Transverse colon (tissue), 4 donors: ENCODE results near the gene H2BK1. TPM values are rescaled to one million over a fixed set of nuclear protein-coding genes. Genes with fewer than 3 reads are reported as not detected.

Source experiments
- DNase-seq: peaks from one replicate; pipeline ENCODE4 v3.0.0-alpha.2; 2019
- H3K27ac ChIP-seq, 4 donors: fragments of 200-600 bp; sonication (generic); 2 replicates each; pipeline ENCODE4 v1.5.1; 2016 to 2018; ENCODE audit warnings: inconsistent platforms in 4 of 4
- H3K27me3 ChIP-seq: fragments of 200-600 bp; sonication (generic); 2 replicates; pipeline ENCODE4 v1.5.1; 2017; ENCODE audit warnings: inconsistent platforms
- H3K36me3 ChIP-seq, 4 donors: fragments of 200-600 bp; sonication (generic); 2 replicates each; pipeline ENCODE4 v1.5.1; 2017 to 2019; ENCODE audit warnings: inconsistent platforms in 4 of 4
- H3K4me1 ChIP-seq, 4 donors: fragments of 200-600 bp; sonication (generic); 2 replicates each; pipeline ENCODE4 v1.5.1; 2017 to 2020; ENCODE audit warnings: inconsistent platforms in 4 of 4
- H3K4me3 ChIP-seq, 4 donors: fragments of 200-600 bp; sonication (generic); 1 replicate in 1 of 4; 2 replicates in 3 of 4; pipeline versions ENCODE4 v1.5.1 to v1.6.1; 2017 to 2019; ENCODE audit warnings: inconsistent platforms in 4 of 4
- H3K9me3 ChIP-seq, 2 donors: fragments of 200-600 bp; sonication (generic); 2 replicates each; pipeline ENCODE4 v1.5.1; 2017 to 2019; ENCODE audit warnings: inconsistent platforms in 2 of 2
- EP300 ChIP-seq: sonication (generic); formaldehyde crosslinking; IDR thresholded peaks from one replicate; pipeline ENCODE4 v1.6.1; 2017; ENCODE audit warnings: antibody characterized with exemption, low read depth
- POLR2A ChIP-seq: fragments of 450-650 bp; IDR thresholded peaks from one replicate; pipeline ENCODE4 v1.6.1; 2016; ENCODE audit warnings: antibody characterized with exemption, mild to moderate bottlenecking, moderate library complexity
- POLR2AphosphoS5 ChIP-seq, 3 donors: sonication (generic); formaldehyde crosslinking; IDR thresholded peaks; one replicate each; pipeline ENCODE4 v1.6.1; 2016; ENCODE audit warnings: antibody characterized with exemption in 3 of 3
- WGBS, 2 donors: methylation state at CpG; one replicate each; pipeline ENCODE4 v1.1.5; 2018; ENCODE audit warnings: low coverage in 1 of 2; 5-methylcytosine and 5-hydroxymethylcytosine counted together
- in situ Hi-C, 4 donors: fragments of 200-750 bp; cut with MboI; loops; one replicate each; pipeline versions ENCODE4 v1.15.0 to v1.15.1; 2017; ENCODE audit warnings: low sequenced_read_pairs in 3 of 4, low pct_ligation_motif_present in 1 of 4, low pct_unique_long_range_greater_than_20kb in 1 of 4
- intact Hi-C: fragments of 100-400 bp; cut with DNase I; formaldehyde crosslinking; loops from one replicate; pipeline ENCODE4 v1.15.1; 2023; ENCODE audit warnings: low total_unique reads
- total RNA-seq, 4 donors: library from RNA; depleted of rRNA; stranded (reverse); fragments of >200 nt; gene quantifications; one replicate each; pipeline ENCODE4 v1.1.0, GENCODE V29; 2016
- TF ChIP-seq, protein P1 (sequence below), 5 experiments: fragments of 200-600 bp in 3 of 5; fragments of 450-650 bp in 2 of 5; sonication (generic) in 3 of 5; IDR thresholded peaks; 1 replicate in 2 of 5; 2 replicates in 3 of 5; pipeline ENCODE4 v1.5.1; 2016 to 2017; ENCODE audit warnings: antibody characterized with exemption in 5 of 5, inconsistent platforms in 3 of 5, mild to moderate bottlenecking in 2 of 5, moderate library complexity in 1 of 5

H2BK1 gene
- total RNA-seq, 4 donors from 2014 or later: not detected

DNA sequence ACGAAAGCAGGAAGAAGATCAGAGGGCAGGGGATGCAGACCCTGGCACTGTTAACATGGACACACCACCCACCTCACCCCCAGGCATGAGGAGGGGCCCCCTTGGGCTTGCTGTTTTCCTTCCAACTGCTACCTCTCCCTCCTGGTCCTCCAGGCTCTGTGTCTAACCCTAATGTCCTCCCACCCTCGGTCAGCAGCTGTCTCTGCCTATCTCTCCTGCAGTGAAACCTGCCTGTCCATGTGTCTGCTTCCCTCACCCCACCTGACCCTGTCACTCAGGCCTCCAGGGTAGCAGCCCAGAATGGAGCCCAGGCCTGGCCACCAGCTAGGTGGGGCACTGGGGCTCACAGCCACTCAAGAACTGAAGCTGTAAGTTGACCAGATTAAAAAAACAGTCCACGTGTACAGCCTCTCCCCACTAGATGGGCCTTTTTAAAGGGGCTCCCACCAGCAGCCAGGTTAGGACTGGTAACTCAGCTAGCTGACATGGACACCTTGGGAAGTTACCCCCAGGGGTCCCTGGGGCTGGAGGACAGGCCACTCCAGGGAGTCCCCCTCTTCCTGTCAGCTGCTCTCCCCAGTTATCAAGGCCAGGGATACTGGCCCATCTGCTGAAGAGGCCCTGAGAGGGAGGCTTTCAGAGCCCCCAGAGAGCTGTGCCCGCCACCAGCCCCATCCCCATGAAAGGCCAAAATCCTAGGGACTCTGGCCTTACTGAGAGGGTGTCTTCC is 36.7 kb upstream of the H2BK1 start:
- intact Hi-C loops: loop anchor here (5.0 kb wide), 1 partner anchor 55 kb away; no protein-coding TSS in a partner anchor
- H3K36me3 ChIP-seq: no peaks in the 10 kb centered on the region
- peak overlapping the region in 2 of 4 donors; percentile 46 to 53 for H3K4me3 ChIP-seq
- no peaks in the 10 kb centered on the region for H3K9me3 ChIP-seq
- H3K27me3 ChIP-seq: peaks cover 74% of the 10 kb centered on the region
- peaks cover 26 to 77% (median 64%) of the 10 kb centered on the region in 4 donors for H3K4me1 ChIP-seq
- in situ Hi-C loops: no loop called here
- TF ChIP-seq EP300: no peak
- TF ChIP-seq POLR2AphosphoS5 (IDR thresholded peaks at IDR 0.05): no peak
- no peak for TF ChIP-seq POLR2A
- TF ChIP-seq, protein P1, sequence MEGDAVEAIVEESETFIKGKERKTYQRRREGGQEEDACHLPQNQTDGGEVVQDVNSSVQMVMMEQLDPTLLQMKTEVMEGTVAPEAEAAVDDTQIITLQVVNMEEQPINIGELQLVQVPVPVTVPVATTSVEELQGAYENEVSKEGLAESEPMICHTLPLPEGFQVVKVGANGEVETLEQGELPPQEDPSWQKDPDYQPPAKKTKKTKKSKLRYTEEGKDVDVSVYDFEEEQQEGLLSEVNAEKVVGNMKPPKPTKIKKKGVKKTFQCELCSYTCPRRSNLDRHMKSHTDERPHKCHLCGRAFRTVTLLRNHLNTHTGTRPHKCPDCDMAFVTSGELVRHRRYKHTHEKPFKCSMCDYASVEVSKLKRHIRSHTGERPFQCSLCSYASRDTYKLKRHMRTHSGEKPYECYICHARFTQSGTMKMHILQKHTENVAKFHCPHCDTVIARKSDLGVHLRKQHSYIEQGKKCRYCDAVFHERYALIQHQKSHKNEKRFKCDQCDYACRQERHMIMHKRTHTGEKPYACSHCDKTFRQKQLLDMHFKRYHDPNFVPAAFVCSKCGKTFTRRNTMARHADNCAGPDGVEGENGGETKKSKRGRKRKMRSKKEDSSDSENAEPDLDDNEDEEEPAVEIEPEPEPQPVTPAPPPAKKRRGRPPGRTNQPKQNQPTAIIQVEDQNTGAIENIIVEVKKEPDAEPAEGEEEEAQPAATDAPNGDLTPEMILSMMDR (IDR thresholded peaks at IDR 0.05): no peak
- WGBS, 2 donors: 62% methylated on average over 3 of the region's 4 CpGs; no CpG with 5 or more reads in 1 of the 2 donors
- DNase-seq: no peak
- peak overlapping the region; percentile 85 to 96 (median 90) for H3K27ac ChIP-seq

DNA sequence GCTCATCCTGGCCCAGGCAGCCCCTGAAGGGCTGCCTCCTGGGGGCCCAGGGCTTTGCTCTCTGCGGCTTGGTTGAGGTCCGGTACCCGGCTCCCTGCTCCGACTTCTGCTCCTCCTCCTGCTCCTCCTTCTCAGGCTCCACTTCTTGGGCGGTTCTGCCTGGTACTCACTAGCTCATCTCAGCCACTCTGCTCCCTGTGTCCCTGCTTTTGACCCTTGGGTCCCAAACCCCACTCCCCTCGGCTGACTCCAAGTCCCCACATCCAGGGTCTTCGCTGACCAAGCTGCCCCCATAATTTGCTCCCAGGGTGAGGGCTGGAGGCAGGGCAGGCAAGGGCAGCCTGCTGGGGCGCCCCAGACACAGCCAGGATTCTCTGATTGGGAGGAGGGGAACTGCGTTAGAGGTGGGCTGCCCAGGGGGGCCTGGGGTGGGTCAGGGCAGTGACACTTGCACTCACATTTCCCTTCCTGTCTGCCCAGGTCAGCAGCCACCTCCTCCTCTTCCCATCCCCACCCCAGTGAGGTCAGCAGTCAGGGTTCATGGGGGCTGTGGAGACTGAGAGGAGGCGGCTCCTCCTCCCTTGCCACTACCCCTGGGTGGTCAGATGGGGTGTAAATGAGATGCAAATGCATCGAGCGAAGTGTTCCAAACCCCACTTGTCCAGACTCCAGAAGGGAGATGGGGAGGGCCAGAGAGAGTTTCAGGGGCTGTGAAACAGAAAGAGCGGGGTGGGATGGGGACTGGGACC is 36.0 kb upstream of the H2BK1 start:
- DNase-seq: no peak
- Histone ChIP-seq H3K9me3 (no peaks in the 10 kb centered on the region), H3K27ac (peak overlapping the region in 3 of 4 donors; percentile 89 to 96 (median 91)), H3K4me1 (peaks cover 25 to 72% (median 60%) of the 10 kb centered on the region in 4 donors), H3K36me3 (no peaks in the 10 kb centered on the region), H3K4me3 (no peak overlapping the region), H3K27me3 (peaks cover 68% of the 10 kb centered on the region)
- TF ChIP-seq POLR2A (no peak), POLR2AphosphoS5 (IDR thresholded peaks at IDR 0.05) (no peak), EP300 (no peak)
- TF ChIP-seq, protein P1 (IDR thresholded peaks at IDR 0.05): no peak
- in situ Hi-C loops: no loop called here
- intact Hi-C loops: loop anchor here (5.0 kb wide), 1 partner anchor 56 kb away; no protein-coding TSS in a partner anchor
- WGBS, 2 donors: 46 to 51% methylated on average over 4 to 13 of the region's 13 CpGs

DNA sequence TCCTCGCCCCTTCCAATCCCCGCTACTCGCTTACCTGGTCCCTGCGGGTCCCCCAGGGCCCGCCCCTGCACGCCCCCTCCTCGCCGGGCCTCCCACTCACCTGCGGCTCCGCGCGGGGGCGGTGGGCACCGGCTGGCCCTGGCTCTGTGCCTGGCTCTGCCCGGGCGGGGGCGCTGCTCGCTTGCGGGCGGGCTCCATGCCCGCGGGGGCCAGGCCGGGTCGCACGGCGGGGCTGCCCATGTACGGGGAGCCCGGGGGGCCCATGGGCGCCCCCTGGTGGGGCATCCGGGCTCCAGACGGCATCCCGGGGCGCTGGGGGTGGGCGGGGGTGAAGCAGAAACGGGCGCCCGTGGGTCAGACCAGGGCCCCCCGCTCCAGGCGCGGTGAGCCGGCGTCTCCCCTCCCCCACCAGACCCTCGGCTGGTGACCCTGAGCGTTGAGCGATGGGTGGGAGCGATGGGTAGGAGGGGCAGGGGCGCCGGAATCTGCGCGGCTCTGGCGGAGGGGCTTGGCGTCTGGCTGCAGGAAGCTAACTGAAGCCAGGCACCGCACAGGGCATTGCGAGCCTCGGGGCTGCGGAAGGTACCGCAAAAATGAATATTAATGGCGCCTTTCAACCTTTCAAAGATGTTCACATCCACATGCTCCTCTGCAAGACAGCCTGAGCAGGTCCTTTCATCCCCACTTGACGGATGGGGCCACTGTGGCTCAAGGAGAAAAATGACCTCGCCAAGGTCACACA is 35.2 kb upstream of the H2BK1 start:
- intact Hi-C loops: loop anchor here (5.0 kb wide), 1 partner anchor 57 kb away; no protein-coding TSS in a partner anchor
- WGBS, 2 donors: 5% methylated on average over 34 of the region's 60 CpGs; no CpG with 5 or more reads in 1 of the 2 donors
- Histone ChIP-seq H3K27me3 (peaks cover 61% of the 10 kb centered on the region), H3K4me1 (peaks cover 21 to 64% (median 53%) of the 10 kb centered on the region in 4 donors), H3K9me3 (no peaks in the 10 kb centered on the region), H3K27ac (peak overlapping the region in 3 of 4 donors; percentile 30 to 96 (median 91)), H3K36me3 (no peaks in the 10 kb centered on the region), H3K4me3 (peak overlapping the region; percentile 15 to 40 (median 24))
- peak; percentile 47 for DNase-seq
- in situ Hi-C loops: no loop called here
- no peak for TF ChIP-seq EP300
- TF ChIP-seq, protein P1 (IDR thresholded peaks at IDR 0.05): peak in 4 of 5 experiments; percentile 23 to 81 (median 67)
